ENCODE results near the gene JPT1.

The JPT1 gene

GRCh38 chr17:75102385-75102821 lies 51.9 kb downstream of the JPT1 start:
- no peak for FAIRE-seq

- FAIRE-seq, result no peak
Measured at GRCh38 chr17:75099881-75100595, 54.3 kb downstream of the JPT1 start.

GRCh38 chr17:75098861-75099260 lies 55.5 kb downstream of the JPT1 start:
- no peak for FAIRE-seq

GRCh38 chr17:75097865-75098264 lies 56.4 kb downstream of the JPT1 start:
- no peak for FAIRE-seq

- no peak for FAIRE-seq
Measured at GRCh38 chr17:75096082-75096625, 58.2 kb downstream of the JPT1 start.

- no peak for FAIRE-seq
Measured at GRCh38 chr17:75094871-75095399, 59.4 kb downstream of the JPT1 start.

- no peak for FAIRE-seq
Measured at GRCh38 chr17:75093548-75094158, 60.7 kb downstream of the JPT1 start.

- FAIRE-seq, result no peak
Measured at GRCh38 chr17:75091855-75092327, 62.4 kb downstream of the JPT1 start.

GRCh38 chr17:75090871-75091854 lies 63.1 kb downstream of the JPT1 start:
- no peak for FAIRE-seq

GRCh38 chr17:75088465-75089417 lies 65.6 kb downstream of the JPT1 start:
- FAIRE-seq, result no peak

DNA sequence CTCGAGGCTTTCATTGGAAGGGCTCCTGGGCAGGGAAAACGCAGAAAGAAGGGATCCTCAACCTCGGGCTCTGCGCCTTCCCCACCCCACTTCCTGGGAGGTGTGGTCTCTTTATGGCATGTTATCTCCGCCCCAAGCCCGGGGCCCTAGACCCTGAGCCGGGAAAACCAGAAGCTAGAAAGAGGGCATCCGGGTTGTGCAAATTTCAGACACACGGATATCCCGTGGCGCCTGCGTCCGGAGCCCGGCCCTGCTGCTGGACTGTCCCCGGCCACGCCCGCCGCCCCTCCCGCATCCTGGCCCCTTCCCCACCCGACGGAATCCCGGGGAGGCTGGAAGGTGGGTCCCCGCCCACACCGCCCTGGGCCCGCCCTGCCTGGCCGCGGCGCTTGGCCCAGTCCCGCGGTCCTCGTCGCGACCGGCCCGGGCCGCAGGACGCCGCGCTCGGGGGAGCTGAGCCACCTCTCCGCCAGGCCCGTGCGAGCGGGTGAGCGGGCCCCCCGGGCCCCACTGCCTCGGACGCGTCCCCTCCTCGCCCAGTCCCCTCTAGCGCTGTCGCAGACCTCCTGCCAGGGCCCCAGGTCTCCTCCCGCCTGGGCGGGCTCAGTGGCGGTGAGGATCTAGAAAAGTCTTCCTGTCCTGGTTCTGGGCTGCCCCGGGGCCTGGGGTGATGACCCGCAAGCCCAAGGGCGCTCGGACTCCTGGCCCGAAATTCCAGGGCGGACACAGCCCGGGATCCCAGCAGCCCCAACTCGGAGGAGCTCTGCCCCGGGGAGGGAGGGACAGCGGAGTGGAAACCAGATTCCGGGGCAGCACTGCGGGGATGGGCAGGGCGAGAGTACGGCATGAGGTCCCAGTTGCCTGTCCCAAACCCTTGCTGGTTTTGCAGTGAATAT lies 66.5 kb downstream of the JPT1 start, which contains the start of gene SLC16A5:
Gene SLC16A5 (plus strand): TSS at position 397 of the 896 bp plus-strand sequence. CDS start 5,683 bp downstream, outside the sequence.
- FAIRE-seq, result peak; percentile 76

DNA sequence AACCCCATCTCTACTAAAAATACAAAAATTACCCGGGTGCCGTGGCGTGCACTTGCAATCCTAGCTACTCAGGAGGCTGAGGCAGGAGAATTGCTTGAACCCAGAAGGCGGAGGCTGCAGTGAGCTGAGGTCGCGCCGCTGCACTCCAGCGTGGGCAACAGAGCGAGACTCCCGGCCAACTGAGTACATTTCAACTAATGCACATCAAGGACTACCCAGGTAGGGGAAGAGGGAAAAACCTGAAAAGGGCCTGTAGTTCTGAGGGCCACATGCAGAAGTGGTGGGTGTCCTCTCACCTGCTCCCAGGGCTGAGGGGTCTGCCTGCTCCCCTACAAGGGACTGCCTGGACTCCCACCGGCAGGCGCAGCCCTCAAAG lies 67.1 kb downstream of the JPT1 start:
- FAIRE-seq, result no peak

- no peak for FAIRE-seq
Measured at GRCh38 chr17:75086496-75087181, 67.7 kb downstream of the JPT1 start.
